GM12892 (cell line): ENCODE data around the gene CACNA1C.

Source experiments
- DNase-seq: peaks from one replicate; pipeline ENCODE4 v3.0.0; 2011; ENCODE audit not compliant: insufficient read length
- FAIRE-seq: peaks from 2 replicates; lab custom pipeline; 2011; peaks lifted over from hg19 to GRCh38; lab: Jason Lieb, UNC
- POLR2A ChIP-seq: IDR thresholded peaks from 2 replicates; pipeline ENCODE4 v1.6.1; 2011; ENCODE audit warnings: low read depth, low read length, control low read depth
- POLR2AphosphoS5 ChIP-seq: IDR thresholded peaks from 2 replicates; pipeline ENCODE4 v1.6.1; 2011; ENCODE audit warnings: low read depth, low read length, control low read depth
- TAF1 ChIP-seq: IDR thresholded peaks from 2 replicates; pipeline ENCODE4 v1.6.1; 2011; ENCODE audit warnings: low read depth, mild to moderate bottlenecking, control low read depth, low read length, borderline replicate concordance

Gene CACNA1C

DNA sequence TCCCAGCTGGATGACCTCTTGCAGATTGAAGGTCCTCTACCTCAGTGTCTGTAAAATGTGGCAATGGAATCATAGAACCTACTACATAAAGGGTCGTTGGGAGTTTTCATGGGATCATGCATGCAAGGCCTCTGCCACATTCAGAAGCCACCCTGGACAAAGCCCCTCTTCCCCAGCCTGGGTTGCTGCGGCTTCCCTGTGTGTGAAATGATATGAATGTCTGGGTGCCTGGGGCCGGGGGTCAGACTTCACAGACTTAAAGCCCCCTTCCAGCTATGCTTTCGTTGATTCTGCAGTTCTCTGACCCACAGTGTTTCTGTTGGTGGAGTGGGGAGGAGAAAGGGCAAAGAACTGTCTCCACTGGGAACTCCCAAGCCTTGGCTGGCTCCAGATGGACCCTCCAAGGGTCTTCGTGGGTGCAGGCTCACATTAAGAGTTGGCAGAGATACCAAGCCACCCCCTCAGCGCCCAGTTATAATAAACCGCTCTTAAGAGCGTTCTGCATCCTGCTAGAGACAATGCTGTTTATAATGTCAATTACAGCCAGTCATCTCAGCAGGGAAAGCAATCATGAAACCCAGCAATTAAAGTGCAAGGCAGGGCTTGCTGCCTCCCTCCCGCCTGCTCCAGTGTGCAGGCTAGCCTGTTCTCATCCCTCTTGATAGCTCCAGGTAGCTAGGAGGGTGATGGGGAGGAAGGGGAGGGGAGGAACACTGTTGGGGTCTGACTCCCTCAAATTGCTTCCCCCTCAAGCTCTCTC is 531.0 kb downstream of the CACNA1C start:
- DNase-seq (no peak), FAIRE-seq (no peak)
- TF ChIP-seq TAF1 (no peak), POLR2AphosphoS5 (no peak), POLR2A (no peak)

DNA sequence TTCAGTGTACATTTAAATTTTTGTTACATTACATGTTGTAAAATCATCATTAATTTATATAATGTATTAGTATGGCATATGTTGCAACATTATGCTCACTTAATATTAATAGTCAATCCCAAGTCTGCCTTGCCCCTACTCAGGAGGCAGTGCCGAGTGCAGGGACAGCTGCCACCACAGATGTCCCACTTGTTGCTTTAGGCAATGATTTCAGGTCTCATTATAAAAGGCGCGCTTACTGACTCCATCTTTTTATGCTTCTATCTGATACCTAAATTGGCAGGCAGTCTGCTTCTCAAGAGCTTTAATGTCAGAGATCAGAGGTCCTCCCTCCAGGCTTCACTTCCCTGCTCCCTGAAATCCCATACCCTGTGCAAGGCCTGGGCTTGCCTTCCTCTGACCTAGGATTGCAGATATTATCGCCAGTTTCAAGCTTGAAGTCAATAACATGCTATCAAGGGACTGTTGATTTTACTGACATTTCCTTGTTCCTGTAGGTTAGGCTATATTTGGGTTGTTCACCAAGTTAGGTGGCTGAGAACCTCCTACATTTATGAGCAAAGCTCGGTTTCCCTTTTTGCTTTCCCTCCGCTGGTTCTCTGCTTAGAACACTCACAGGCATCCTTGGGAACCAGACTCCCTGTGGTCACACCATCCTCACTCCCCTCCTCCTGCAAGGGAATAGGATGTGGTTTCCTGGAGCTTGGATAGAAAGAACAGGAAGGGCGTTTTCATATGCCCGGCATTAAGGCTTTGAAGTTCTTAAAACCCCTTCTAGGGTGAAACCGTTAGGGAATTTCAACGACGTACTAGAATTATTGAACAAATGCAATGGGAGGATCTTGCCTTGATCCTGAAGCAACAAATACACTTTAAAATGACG is 533.6 kb downstream of the CACNA1C start:
- FAIRE-seq = no peak
- DNase-seq = no peak
- TF ChIP-seq POLR2A (no peak), POLR2AphosphoS5 (no peak), TAF1 (no peak)

DNA sequence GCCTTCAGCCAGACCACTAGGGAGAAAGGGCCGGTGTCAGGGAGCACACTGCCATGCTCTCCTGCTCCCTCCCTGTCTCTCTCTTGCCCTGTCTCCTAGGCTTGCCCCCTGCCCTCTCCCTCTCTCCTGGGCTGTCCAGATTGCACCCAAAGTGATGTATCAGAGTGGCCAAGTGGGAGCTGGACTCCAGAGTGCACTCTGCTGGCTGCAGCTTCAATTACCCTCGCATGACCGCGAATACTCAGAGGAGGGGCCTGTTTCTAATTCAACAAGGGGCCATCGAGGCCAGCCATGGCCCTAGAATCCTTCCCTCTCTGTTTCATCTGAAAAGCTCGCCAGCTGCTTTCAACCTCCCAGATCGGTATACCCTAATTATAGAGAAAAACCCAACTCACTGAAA is 535.6 kb downstream of the CACNA1C start:
- TF ChIP-seq TAF1 = no peak
- TF ChIP-seq POLR2A = no peak
- TF ChIP-seq POLR2AphosphoS5 = no peak
- FAIRE-seq (no peak), DNase-seq (no peak)

DNA sequence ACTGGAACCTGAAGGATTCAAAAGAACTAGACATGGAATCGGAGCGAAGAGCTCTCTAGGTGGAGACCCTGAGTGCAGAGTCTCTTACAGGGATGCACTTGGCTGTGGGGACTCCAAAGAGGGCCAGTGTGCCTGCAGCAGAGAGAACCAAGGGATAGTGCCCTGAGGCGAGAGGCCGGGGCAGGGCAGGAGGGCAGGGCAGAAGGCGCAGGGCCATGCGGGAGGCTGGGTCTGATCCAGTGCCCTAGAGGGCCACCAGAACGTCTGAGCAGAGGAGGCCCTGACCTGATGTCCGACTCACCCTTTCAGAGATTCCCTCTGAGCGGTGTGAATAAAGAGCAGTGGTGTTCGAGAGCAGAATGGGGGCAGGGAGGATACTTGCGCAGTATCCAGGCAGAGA is 536.6 kb downstream of the CACNA1C start:
- TF ChIP-seq TAF1 (no peak), POLR2AphosphoS5 (no peak), POLR2A (no peak)
- FAIRE-seq (no peak), DNase-seq (no peak)

DNA sequence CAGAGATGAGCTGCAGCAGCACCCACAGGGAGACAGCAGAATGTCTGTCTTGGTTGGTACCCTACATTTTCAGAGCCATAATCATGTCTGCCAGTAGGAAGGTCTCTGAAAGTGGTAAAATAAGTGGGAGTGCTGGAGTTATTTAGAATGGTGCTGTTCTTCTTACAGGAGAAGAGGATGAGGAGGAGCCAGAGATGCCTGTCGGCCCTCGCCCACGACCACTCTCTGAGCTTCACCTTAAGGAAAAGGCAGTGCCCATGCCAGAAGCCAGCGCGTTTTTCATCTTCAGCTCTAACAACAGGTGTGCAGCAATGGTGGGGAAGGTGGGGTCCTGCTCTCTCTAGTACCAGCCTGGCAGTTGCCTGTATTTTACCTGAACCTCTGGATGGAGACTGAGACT is 540.3 kb downstream of the CACNA1C start:
- no peak for DNase-seq
- no peak for FAIRE-seq
- TF ChIP-seq POLR2A (no peak), POLR2AphosphoS5 (no peak), TAF1 (no peak)

DNA sequence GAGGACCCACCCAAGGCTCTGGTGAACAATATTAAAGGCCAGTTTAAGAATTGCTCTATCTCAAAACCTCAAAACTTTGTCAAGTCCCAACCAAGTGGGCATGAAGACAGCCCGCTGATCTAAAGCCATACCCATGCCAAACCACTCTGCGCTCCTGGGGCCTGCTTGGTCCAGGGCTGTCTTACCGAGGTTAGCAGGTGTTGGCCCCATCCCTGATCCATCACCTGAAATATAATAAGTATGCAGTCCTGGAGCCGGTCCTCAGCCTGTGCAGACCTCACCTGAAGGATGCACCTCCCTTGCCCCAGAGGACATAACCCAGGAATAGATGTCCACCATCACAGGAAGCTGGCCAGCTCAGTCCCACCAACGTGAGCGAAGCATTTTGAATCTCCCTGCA is 543.7 kb downstream of the CACNA1C start:
- FAIRE-seq (no peak), DNase-seq (no peak)
- no peak for TF ChIP-seq POLR2A
- no peak for TF ChIP-seq POLR2AphosphoS5
- no peak for TF ChIP-seq TAF1

DNA sequence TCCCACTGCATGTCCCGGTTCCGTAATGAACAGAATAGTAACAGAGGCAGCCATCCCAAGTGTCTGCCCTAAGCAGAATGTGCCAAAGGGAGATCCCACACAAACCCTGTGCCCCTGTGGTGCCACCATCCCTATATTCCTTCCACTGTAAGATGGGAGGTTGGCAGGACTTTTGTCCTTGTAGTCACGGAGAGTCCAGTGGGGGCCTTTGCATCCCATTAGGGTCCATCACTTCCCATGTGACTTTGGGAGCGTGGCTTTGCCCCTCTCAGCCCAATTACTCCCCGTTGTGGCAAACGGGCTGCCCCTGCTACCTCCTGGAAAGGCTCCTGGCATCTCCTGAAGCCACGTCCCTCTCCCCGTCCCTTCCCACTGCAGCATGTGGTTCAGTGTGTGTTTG is 552.5 kb downstream of the CACNA1C start:
- FAIRE-seq = no peak

DNA sequence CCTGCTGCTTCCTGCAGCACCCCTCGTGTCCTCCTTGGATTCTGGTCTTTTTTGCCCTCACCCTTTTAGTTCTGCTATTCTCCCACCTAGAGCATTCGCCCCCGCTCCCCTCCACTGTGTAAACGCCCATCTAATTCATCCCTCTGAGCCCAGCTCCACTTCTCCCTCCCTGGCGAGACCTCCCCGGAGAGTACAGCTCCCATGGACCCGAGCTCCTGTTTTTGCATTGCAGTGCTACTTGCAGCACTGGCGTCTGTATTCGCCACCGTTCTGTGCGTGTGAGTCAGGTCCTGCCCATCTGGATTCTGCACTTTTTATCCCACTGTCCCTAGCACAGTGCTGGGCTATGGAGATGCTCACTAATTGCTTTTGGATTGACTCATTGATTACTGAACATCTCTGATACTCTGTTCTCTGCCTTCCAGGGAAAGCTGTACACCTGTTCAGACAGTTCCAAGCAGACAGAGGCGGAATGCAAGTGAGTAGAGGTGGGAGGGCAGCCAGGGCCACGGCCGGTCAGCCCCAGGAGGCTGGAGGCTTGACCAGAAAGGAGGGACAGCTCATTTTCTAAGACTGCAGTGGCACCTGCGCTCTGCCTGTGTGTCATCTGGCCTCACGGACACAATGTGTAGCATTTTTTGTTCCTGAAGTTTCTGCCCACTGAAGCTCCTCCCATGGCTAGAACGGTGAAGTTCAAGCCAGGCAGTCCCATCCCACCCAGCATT is 553.6 kb downstream of the CACNA1C start:
- FAIRE-seq = no peak
- DNase-seq = no peak
- TF ChIP-seq POLR2A (no peak), POLR2AphosphoS5 (no peak), TAF1 (no peak)

More for the DNA sequence above, 552.5 kb downstream of the CACNA1C start:
- no peak for TF ChIP-seq POLR2AphosphoS5
- no peak for TF ChIP-seq POLR2A
- no peak for TF ChIP-seq TAF1
- no peak for DNase-seq

DNA sequence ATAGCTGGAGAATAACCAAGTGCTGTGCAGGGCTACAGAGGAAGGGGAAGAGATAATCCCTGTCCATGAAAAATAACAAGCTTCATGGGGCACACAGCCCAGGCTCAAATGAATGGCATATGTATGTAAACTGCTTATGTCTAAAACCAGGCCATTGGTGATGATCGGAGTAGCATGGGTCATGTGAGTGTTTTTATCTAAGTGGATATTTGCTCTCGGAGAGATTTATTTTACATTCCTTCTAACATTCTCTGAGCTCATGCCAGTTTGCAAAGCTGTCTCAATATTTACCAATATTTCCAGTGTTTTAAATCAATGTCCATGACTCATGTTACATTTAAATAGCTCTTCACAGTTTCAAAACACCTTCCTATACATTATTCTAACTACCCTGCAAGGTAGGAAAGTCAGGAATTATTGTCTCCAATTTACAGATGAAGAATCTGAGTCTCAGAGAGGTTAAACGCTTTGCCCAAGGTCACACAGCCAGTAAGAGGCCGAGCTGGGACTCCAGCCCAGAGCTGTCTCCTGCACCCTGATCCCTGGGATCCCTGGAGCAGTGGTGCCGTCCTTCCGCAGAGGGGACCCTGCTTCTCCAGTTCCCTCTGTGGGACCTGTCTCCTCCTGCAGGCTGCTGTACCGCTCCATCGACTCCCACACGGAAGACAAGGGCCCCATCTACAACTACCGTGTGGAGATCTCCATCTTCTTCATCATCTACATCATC is 555.3 kb downstream of the CACNA1C start:
- FAIRE-seq = no peak
- TF ChIP-seq POLR2A (no peak), TAF1 (no peak), POLR2AphosphoS5 (no peak)
- no peak for DNase-seq

DNA sequence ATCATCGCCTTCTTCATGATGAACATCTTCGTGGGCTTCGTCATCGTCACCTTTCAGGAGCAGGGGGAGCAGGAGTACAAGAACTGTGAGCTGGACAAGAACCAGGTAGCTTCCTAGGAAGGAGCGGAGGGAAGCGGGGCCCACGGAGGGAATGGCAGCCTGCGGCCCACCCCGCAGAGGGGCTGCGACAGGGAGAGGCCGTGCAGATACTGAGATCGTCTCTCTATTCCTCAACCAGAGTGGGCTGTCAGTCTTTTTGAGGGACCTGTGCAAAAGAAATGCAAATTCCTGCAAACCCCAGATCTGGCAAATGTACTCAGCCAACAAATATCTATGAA is 555.8 kb downstream of the CACNA1C start:
- DNase-seq (no peak), FAIRE-seq (no peak)
- TF ChIP-seq POLR2AphosphoS5 = no peak

DNA sequence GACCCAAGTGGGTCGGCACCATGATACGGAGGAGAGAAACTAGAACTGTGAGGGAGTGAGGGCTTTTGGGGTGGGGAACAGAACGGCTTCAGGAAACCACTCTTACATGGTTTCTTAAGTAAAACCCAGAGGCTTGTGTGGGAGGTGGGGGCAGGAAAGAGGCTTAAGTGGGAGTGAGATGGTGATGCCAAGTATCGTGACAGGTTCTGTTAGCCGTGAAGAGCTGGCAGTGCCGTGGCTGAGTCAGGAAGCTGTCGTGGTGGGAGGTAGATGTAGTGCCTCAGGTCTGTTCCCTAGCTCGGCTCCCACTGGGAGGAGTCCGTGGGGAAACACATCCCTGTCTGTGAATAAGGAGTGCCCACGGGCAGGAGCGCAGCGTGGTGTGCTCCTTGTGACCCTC is 556.2 kb downstream of the CACNA1C start:
- TF ChIP-seq POLR2A (no peak), POLR2AphosphoS5 (no peak), TAF1 (no peak)
- DNase-seq = no peak
- no peak for FAIRE-seq
